NCI-H2029 treated with DMSO at 0.1 percent for 48 hours (cell line): Measurements from ENCODE around the gene ADAMTSL1.

Source experiments
- DNase-seq: peaks from one replicate; lab custom pipeline; 2025; lab: John Stamatoyannopoulos, UW

Gene ADAMTSL1

DNA sequence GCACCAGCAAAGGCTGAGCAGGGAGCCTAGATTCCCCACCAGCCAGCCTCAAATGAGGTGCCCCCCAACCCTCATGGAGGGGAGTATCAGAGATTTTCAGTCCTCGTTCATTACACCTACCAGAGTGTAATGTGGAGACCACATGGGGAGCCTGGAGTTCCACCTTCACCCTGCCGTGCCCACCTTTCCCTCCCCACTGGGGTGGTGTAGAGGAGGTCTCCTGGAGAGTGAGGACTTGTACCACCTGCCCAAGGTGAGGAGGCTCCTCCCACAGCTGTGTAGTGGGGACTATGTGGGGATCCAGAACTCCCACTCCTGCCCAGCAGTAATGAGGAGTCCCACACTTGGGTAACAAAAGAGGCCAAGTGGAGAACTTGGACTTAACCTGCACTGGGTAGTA lies 337.2 kb downstream of the ADAMTSL1 start:
- DNase-seq = no peak

DNA sequence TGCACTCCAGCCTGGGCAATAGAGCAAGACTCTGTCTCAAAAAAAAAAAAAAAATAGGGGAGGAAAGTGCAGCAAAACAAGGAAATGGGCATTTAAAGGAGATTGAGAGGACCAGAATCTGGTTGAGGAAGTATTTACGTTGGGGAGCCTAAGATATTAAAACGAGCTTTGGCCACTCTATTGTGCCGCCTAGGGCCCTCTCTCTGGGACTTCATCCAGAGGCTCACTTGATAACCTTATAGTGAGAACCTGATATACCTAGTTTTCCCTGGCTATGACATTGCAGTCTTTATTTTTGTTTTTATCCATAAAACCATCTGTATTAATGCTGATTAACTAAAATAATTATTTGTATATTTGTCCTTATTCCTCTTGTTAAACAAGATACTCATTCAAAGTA lies 345.5 kb downstream of the ADAMTSL1 start:
- DNase-seq = no peak

GRCh38 chr9:18820566-18821095 lies 346.7 kb downstream of the ADAMTSL1 start:
- DNase-seq = no peak

DNA sequence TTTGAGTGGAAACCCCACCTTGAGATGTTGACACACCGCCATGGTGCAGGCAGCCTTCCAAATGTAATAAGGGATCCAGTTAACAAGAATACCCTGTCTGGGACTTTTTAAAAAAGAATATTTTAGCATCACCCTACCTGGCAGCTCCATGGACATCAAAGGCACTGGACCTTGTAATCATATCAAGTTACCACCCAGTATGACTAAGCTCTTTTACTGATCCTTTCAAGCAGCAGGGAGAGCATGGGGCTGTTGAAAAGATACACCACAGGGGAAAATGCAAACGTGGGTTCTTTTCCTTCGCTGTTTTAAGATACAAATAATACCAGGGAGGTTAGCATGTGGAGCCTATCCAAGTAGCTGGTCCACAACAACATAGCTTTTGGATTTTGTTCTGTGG lies 347.8 kb downstream of the ADAMTSL1 start:
- DNase-seq = peak; percentile 2

DNA sequence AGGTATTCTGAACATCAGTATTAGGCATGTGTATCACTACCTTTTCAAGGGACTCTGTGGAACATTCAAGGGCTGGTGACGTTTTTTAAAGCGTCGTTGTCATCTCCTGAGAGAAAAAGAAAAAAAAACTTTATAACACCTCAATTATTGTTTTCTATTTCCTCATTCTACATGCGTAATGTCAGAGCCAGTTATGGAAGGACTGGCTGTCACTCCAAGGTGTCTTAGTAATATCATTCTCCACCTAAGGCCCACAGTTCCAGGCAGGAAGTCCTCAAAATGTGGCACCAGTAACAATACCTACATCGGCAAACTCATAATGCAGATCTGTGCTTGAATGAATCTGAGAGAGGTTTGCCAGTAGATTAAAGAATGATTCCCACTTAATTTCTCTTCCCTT lies 348.9 kb downstream of the ADAMTSL1 start:
- no peak for DNase-seq

DNA sequence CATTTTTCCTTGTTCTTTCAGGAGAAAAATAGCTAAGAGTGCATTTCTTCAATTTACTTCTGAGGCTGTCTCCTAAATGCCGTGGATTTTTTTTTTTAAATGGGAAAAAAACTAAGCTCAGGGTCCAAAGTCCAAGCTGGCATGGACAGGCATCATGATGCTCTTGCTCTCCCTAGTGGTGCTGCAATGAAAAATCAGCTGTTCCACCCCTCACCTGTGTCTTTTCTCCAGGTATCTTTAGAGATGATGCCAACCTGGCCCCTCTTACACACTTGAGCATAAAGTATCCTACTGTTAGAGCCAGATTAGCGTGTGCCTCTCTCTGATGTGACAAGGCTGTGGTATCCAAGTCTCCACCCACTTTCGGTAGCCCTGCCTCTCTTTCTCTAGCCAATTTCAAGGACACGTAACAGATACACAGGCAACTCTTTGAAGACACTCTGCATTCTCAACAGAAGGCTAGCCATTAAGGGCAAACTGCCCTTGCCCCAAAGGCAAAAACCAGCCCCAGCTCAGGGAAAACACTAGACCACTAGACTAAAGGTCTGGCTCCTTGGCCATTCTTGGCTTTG lies 350.2 kb downstream of the ADAMTSL1 start:
- DNase-seq = peak; percentile 12

- DNase-seq = peak; percentile 9
Observed at GRCh38 chr9:18825656-18826170, 351.8 kb downstream of the ADAMTSL1 start.

GRCh38 chr9:18826248-18826647 lies 352.3 kb downstream of the ADAMTSL1 start:
- DNase-seq = peak; percentile 56

DNA sequence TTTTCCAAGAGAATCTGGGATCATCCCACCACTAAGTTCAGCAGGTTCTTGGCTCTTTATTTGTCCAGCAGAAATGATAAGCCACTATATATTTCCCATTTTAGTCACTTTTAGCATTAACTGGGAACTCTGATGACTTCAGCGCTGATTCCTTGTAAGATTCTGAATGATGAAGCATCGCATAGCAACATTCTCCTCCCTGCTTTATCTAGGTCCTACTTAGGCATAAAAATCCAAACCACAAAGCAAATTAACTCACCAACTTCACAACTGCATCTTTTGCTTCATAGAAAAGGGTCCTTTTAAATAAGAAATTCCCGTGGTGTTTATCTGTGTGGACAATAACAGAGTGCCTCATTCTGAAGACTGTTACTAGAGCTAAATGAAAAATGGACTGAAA lies 355.1 kb downstream of the ADAMTSL1 start:
- no peak for DNase-seq

DNA sequence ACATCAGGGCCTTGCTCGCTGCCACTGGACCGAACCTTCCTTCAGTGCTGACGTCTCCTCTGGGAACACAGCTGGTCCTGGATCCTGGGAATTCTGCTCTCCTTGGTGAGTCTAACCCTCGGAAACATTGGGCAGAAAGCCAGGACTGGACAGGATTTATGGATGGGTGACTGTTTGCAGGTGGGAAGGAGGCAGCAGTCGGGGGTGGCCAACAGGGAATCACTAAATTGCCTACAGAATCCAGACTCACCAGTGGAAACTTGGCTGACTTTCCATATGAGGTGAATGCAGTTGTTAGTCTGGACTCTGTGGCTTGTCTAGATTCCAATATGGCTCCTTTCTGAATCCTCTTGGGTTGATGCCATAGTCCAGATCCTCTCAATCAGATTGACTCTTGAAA lies 355.9 kb downstream of the ADAMTSL1 start:
- DNase-seq = no peak

DNA sequence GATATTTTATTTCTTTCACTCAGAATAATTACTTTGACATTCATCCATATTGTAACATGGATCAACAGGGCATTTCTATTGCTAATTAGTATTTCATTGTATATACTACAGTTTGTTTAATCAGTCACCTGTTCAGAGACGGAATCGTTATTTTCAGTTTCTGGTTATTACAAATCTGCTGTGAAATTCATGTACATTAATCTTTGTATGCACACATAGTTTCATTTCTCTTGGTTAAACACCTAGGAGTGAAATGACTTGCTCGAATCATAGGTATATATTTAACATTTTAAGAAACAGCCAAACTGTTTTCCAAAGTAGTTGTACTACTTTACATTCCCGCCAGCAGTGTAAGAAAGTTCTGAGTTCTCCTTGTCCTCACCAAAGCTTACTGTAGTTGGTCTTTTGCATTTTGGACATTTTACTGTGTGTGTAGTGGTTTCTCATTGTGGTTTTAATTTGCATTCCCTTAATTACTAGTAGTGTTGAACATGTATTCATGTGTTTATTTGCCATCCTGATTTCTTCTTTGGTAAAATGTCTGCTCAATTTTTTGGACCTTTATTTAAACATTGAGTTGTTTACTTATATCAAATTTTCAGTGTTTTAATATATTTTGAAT lies 360.9 kb downstream of the ADAMTSL1 start:
- DNase-seq = no peak

GRCh38 chr9:18837402-18837801 lies 363.4 kb downstream of the ADAMTSL1 start:
- no peak for DNase-seq

GRCh38 chr9:18847576-18848275 lies 373.8 kb downstream of the ADAMTSL1 start:
- DNase-seq = no peak

DNA sequence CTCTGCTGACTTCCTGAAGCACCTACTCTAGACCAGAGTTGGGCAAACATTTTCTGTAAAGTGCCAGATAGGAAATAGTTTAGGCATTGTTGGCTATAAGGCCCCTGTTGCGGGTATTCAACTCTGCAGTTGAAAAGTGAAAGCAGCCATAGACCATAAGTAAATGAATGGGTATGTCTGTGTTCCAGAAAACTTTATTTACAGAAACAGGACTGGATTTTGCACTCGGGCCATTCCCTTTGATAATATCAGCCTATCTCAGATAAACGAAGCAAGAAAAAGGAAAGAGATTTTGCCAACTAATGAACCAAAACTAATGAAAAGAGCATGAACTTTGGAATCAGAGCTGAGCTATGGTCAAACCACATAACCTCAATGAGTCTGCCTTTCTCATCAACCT lies 374.7 kb downstream of the ADAMTSL1 start:
- DNase-seq = no peak

- DNase-seq = no peak
Observed at GRCh38 chr9:18849270-18849669, 375.3 kb downstream of the ADAMTSL1 start.

GRCh38 chr9:18849890-18850677 lies 376.1 kb downstream of the ADAMTSL1 start:
- DNase-seq = no peak

GRCh38 chr9:18851069-18851795 lies 377.3 kb downstream of the ADAMTSL1 start:
- DNase-seq = no peak

DNA sequence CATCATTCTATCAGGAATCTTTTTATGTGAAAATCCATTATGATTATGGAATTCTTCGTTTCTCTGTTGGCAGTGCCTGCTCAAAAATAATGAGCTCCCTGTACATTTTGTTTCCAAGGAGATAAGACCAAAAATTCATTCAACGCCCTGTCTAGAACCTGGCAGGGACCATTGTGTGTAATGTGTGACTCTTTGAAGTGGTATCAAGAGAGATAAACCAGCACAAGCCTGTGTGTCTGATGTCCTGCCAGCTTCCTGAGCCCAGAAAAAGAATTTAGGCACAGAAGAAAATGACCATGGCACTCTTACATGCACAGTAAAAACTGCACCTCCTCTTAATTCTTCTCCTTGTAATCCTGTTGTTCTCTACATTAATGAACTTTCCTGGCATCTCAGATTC lies 381.7 kb downstream of the ADAMTSL1 start:
- no peak for DNase-seq

DNA sequence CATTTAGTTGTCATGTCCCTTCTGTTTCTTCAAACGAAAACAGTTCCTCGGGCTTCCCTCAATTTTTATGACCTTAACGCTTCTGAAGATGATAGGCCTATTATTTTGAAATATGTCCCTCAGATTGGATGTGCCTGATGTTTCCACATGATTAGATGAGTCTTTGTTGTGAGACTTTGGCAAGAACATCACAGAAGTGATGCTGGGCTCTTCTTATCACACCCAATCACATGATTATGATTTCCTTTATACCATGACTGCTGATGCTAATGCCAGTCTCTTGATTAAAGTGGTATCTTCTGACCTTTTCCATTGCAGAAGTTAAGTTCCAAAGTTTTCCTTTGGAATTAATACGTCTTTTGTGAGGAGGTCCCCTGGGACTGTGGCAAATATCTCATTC lies 383.4 kb downstream of the ADAMTSL1 start:
- no peak for DNase-seq

DNA sequence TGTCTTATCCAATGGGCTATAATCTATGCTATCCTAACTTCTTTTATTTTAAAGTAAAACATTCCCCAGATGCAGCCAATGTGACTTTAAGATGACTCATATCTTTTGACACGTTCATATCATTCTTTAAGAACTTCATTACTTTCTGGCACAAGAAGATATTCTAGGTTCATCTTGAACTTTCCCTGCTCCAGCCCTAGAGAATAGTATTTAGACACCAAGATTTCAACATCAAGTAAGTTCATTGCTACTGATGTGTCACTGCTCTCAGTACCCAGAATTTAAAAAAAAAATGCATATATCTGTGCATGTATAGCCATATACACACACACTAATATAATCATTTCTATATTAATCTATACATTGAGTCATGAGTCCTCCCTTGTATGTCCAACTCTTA lies 383.8 kb downstream of the ADAMTSL1 start:
- no peak for DNase-seq
